Astrocyte (in vitro differentiated cells and primary cell): ENCODE data around the gene LYPD6B. TPM values are rescaled to one million over a fixed set of nuclear protein-coding genes. Genes with fewer than 3 reads are reported as not detected.

Experiments
- DNase-seq: peaks from one replicate; pipeline ENCODE4 v3.0.0-alpha.2; 2010; ENCODE audit warnings: low read depth
- FAIRE-seq: peaks from 2 replicates; lab custom pipeline; 2011; peaks lifted over from hg19 to GRCh38; lab: Jason Lieb, UNC
- H2AFZ ChIP-seq: 2 replicates; pipeline ENCODE4 v1.6.0; 2012; ENCODE audit warnings: low read depth, low read length, inconsistent platforms
- H3K27ac ChIP-seq: 2 replicates; pipeline ENCODE4 v1.5.1; 2011; ENCODE audit warnings: low read depth, low read length, inconsistent platforms
- H3K27me3 ChIP-seq: 2 replicates; pipeline ENCODE4 v1.6.0; 2011; ENCODE audit warnings: low read length, inconsistent platforms; ENCODE audit not compliant: insufficient read depth
- H3K36me3 ChIP-seq: 2 replicates; pipeline ENCODE4 v1.5.1; 2011; ENCODE audit warnings: low read length, inconsistent platforms; ENCODE audit not compliant: insufficient read depth
- H3K4me1 ChIP-seq: 2 replicates; pipeline ENCODE4 v1.5.1; 2011; ENCODE audit warnings: low read length, inconsistent platforms; ENCODE audit not compliant: insufficient read depth
- H3K4me2 ChIP-seq: 2 replicates; pipeline ENCODE4 v1.6.0; 2012; ENCODE audit warnings: low read length, inconsistent platforms
- H3K4me3 ChIP-seq: 2 replicates; pipeline ENCODE4 v1.5.1; 2011; ENCODE audit warnings: low read depth, mild to moderate bottlenecking, low read length, inconsistent platforms; ENCODE audit not compliant: insufficient read depth
- H3K79me2 ChIP-seq: 2 replicates; pipeline ENCODE4 v1.6.0; 2012; ENCODE audit warnings: mild to moderate bottlenecking, low read length, inconsistent platforms; ENCODE audit not compliant: insufficient read depth
- H3K9ac ChIP-seq: 2 replicates; pipeline ENCODE4 v1.6.0; 2012; ENCODE audit warnings: mild to moderate bottlenecking, low read length, inconsistent platforms
- H3K9me3 ChIP-seq: 2 replicates; pipeline ENCODE4 v1.5.1; 2012; ENCODE audit warnings: low read depth, mild to moderate bottlenecking, low read length, inconsistent platforms; ENCODE audit not compliant: insufficient read depth
- H4K20me1 ChIP-seq: 2 replicates; pipeline ENCODE4 v1.6.0; 2012; ENCODE audit warnings: low read length, inconsistent platforms; ENCODE audit not compliant: insufficient read depth
- H3K27ac Mint-ChIP-seq: one replicate; pipeline ENCODE4 v1.8.0; 2021; ENCODE audit warnings: mild to moderate bottlenecking, mixed read lengths; ENCODE audit not compliant: unreplicated experiment
- H3K27me3 Mint-ChIP-seq: one replicate; pipeline ENCODE4 v1.8.0; 2021; ENCODE audit warnings: low read depth, mixed read lengths; ENCODE audit not compliant: unreplicated experiment
- H3K36me3 Mint-ChIP-seq: one replicate; pipeline ENCODE4 v1.8.0; 2021; ENCODE audit warnings: low read depth, mixed read lengths; ENCODE audit not compliant: unreplicated experiment
- H3K4me1 Mint-ChIP-seq: one replicate; pipeline ENCODE4 v1.8.0; 2021; ENCODE audit warnings: low read depth, mixed read lengths; ENCODE audit not compliant: unreplicated experiment
- H3K4me3 Mint-ChIP-seq: one replicate; pipeline ENCODE4 v1.8.0; 2021; ENCODE audit warnings: mild to moderate bottlenecking, moderate library complexity, mixed read lengths; ENCODE audit not compliant: unreplicated experiment
- H3K9me3 Mint-ChIP-seq: one replicate; pipeline ENCODE4 v1.8.0; 2021; ENCODE audit warnings: mild to moderate bottlenecking, mixed read lengths; ENCODE audit not compliant: unreplicated experiment
- EZH2 ChIP-seq: IDR thresholded peaks from 2 replicates; pipeline ENCODE4 v1.6.1; 2012; ENCODE audit warnings: mild to moderate bottlenecking, low read length, inconsistent platforms; ENCODE audit not compliant: insufficient read depth
- total RNA-seq: library from RNA; stranded (reverse); gene quantifications from 2 replicates; pipeline ENCODE4 v1.2.1, GENCODE V29; 2021
- TF ChIP-seq, protein P1 (sequence below): IDR thresholded peaks from 2 replicates; pipeline ENCODE4 v1.5.1; 2011; ENCODE audit warnings: low read depth, mild to moderate bottlenecking, inconsistent platforms, low read length, moderate library complexity; ENCODE audit not compliant: insufficient read depth

The LYPD6B gene
- total RNA-seq, 1 donor from 2014 or later, result 1.2 TPM

DNA sequence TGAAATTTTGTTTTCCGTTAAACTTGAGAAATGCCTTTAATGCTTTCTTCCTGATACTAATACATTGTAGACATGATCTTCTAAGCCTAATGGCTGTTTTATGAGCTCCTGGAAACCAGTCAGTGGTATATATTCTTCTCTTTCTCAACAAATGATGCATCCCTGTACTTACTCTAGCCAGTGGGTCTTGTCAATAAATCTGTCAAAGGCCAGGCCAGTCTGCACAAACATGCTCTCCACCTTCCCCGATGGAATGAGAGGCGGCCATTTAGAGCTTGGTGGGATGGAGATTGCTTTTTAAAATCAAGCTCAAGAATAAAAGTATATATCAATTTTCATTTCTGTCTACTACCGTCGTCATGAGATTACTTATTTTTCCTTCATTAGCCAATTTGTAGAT is 140.1 kb downstream of the LYPD6B start:
- Histone ChIP-seq H3K9me3 (no peaks in the 10 kb centered on the region), H4K20me1 (no peaks in the 10 kb centered on the region), H3K36me3 (no peaks in the 10 kb centered on the region), H3K79me2 (no peaks in the 10 kb centered on the region), H3K9ac (no peak overlapping the region), H3K4me2 (no peak overlapping the region), H3K4me1 (no peaks in the 10 kb centered on the region), H3K27ac (no peak overlapping the region), H3K4me3 (no peak overlapping the region), H3K27me3 (no peaks in the 10 kb centered on the region), H2AFZ (no peak overlapping the region)
- H3K27me3 Mint-ChIP-seq, result no peaks in the 10 kb centered on the region
- H3K27ac Mint-ChIP-seq, result no peak overlapping the region
- no peaks in the 10 kb centered on the region for H3K36me3 Mint-ChIP-seq
- FAIRE-seq (no peak), DNase-seq (no peak)
- TF ChIP-seq, protein P1, sequence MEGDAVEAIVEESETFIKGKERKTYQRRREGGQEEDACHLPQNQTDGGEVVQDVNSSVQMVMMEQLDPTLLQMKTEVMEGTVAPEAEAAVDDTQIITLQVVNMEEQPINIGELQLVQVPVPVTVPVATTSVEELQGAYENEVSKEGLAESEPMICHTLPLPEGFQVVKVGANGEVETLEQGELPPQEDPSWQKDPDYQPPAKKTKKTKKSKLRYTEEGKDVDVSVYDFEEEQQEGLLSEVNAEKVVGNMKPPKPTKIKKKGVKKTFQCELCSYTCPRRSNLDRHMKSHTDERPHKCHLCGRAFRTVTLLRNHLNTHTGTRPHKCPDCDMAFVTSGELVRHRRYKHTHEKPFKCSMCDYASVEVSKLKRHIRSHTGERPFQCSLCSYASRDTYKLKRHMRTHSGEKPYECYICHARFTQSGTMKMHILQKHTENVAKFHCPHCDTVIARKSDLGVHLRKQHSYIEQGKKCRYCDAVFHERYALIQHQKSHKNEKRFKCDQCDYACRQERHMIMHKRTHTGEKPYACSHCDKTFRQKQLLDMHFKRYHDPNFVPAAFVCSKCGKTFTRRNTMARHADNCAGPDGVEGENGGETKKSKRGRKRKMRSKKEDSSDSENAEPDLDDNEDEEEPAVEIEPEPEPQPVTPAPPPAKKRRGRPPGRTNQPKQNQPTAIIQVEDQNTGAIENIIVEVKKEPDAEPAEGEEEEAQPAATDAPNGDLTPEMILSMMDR, result no peak
- no peak for TF ChIP-seq EZH2
- H3K9me3 Mint-ChIP-seq, result no peaks in the 10 kb centered on the region
- H3K4me1 Mint-ChIP-seq, result no peaks in the 10 kb centered on the region
- no peak overlapping the region for H3K4me3 Mint-ChIP-seq

- H3K4me2 ChIP-seq, result no peak overlapping the region
- no peaks in the 10 kb centered on the region for H3K27me3 ChIP-seq
- no peak overlapping the region for H3K4me3 ChIP-seq
- H4K20me1 ChIP-seq, result no peaks in the 10 kb centered on the region
- no peaks in the 10 kb centered on the region for H3K4me1 ChIP-seq
- no peak for TF ChIP-seq EZH2
- TF ChIP-seq, protein P1, result no peak
- H3K27ac ChIP-seq, result no peak overlapping the region
- H3K27me3 Mint-ChIP-seq, result peaks cover 1% of the 10 kb centered on the region
- H3K9me3 Mint-ChIP-seq, result no peaks in the 10 kb centered on the region
- H3K4me1 Mint-ChIP-seq, result no peaks in the 10 kb centered on the region
- H3K9me3 ChIP-seq, result no peaks in the 10 kb centered on the region
- H3K4me3 Mint-ChIP-seq, result no peak overlapping the region
- no peaks in the 10 kb centered on the region for H3K36me3 ChIP-seq
- FAIRE-seq, result no peak
- no peaks in the 10 kb centered on the region for H3K79me2 ChIP-seq
- H2AFZ ChIP-seq, result no peak overlapping the region
- no peak for DNase-seq
- no peak overlapping the region for H3K9ac ChIP-seq
- H3K36me3 Mint-ChIP-seq, result no peaks in the 10 kb centered on the region
- no peak overlapping the region for H3K27ac Mint-ChIP-seq
Observed at GRCh38 chr2:149180226-149180875, 141.9 kb downstream of the LYPD6B start.

- no peak for TF ChIP-seq EZH2
- TF ChIP-seq, protein P1, result no peak
- Histone ChIP-seq H3K9me3 (no peaks in the 10 kb centered on the region), H3K4me1 (no peaks in the 10 kb centered on the region), H3K36me3 (no peaks in the 10 kb centered on the region), H3K9ac (no peak overlapping the region), H3K4me2 (no peak overlapping the region), H3K79me2 (no peaks in the 10 kb centered on the region), H3K27me3 (no peaks in the 10 kb centered on the region), H2AFZ (no peak overlapping the region), H4K20me1 (no peaks in the 10 kb centered on the region), H3K27ac (no peak overlapping the region), H3K4me3 (no peak overlapping the region)
- H3K27ac Mint-ChIP-seq, result no peak overlapping the region
- FAIRE-seq, result no peak
- no peaks in the 10 kb centered on the region for H3K9me3 Mint-ChIP-seq
- peaks cover 4% of the 10 kb centered on the region for H3K4me1 Mint-ChIP-seq
- peaks cover 1% of the 10 kb centered on the region for H3K27me3 Mint-ChIP-seq
- no peak overlapping the region for H3K4me3 Mint-ChIP-seq
- no peaks in the 10 kb centered on the region for H3K36me3 Mint-ChIP-seq
- no peak for DNase-seq
Observed at GRCh38 chr2:149183187-149183586, 144.7 kb downstream of the LYPD6B start.
